ENCODE results near the gene BCKDHB. TPM values are rescaled to one million over a fixed set of nuclear protein-coding genes. Genes with fewer than 3 reads are reported as not detected.

Gene BCKDHB
- total RNA-seq, 1 donor from 2014 or later, result 37.2 TPM

DNA sequence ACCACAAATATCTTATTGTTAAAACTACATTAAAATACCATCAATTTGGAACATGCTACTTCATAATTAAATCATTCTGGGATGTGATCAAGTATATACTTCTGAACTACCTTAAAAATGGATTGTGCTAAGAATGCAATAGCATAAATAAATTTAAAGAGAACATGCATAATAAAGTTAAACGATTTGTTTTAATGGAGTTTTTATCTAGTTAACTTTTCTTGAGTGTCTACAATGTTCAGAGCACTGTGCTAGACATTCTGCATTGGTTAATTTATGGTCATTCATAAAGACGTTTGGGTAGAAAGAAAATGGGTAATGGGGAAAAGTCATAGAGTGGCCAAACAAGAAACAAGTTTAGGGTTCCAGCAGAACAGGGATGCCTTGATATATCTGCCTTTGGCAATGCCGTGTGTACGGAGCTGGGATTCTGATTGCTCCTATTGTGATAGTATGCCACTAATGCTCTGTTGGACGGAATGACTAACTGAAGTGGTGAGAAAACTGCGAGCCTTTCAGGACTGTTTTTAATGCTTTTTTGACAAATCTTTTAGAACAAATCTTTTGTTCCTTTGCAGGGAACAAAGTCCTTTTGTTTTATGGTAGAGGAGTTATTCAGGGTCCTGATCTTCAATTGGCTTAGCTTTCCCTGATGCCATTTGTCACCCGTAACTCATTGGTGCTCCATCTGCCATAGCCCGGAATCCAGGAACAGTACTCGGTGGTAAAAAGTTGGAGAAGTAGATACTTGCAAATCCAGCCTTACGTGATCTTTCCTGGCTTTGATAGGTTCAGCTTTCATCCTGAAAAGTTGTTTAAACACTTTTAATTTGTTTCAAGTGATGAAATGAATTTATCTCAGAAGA is 162.6 kb downstream of the BCKDHB start:
- Histone ChIP-seq H3K4me1 (no peaks in the 10 kb centered on the region), H3K36me3 (no peaks in the 10 kb centered on the region), H3K27me3 (ENCODE audit: low read depth) (no peaks in the 10 kb centered on the region), H3K9me3 (replicated peaks) (no peaks in the 10 kb centered on the region), H3K27ac (replicated peaks) (no peak overlapping the region), H3K4me3 (no peak overlapping the region)
- no peak for DNase-seq
- TF ChIP-seq, protein P1, sequence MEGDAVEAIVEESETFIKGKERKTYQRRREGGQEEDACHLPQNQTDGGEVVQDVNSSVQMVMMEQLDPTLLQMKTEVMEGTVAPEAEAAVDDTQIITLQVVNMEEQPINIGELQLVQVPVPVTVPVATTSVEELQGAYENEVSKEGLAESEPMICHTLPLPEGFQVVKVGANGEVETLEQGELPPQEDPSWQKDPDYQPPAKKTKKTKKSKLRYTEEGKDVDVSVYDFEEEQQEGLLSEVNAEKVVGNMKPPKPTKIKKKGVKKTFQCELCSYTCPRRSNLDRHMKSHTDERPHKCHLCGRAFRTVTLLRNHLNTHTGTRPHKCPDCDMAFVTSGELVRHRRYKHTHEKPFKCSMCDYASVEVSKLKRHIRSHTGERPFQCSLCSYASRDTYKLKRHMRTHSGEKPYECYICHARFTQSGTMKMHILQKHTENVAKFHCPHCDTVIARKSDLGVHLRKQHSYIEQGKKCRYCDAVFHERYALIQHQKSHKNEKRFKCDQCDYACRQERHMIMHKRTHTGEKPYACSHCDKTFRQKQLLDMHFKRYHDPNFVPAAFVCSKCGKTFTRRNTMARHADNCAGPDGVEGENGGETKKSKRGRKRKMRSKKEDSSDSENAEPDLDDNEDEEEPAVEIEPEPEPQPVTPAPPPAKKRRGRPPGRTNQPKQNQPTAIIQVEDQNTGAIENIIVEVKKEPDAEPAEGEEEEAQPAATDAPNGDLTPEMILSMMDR (IDR thresholded peaks at IDR 0.05; ENCODE audit: borderline replicate concordance), result no peak
- intact Hi-C loops (cut with micrococcal nuclease), result no loop called here

- intact Hi-C loops (cut with micrococcal nuclease), result no loop called here
- Histone ChIP-seq H3K4me3 (no peak overlapping the region), H3K27me3 (ENCODE audit: low read depth) (no peaks in the 10 kb centered on the region), H3K9me3 (replicated peaks) (no peaks in the 10 kb centered on the region), H3K36me3 (no peaks in the 10 kb centered on the region), H3K27ac (replicated peaks) (no peak overlapping the region), H3K4me1 (no peaks in the 10 kb centered on the region)
- TF ChIP-seq, protein P1 (IDR thresholded peaks at IDR 0.05; ENCODE audit: borderline replicate concordance), result no peak
- no peak for DNase-seq
Observed at GRCh38 chr6:80271074-80271473, 164.6 kb downstream of the BCKDHB start.

GRCh38 chr6:80272988-80273387 is 166.5 kb downstream of the BCKDHB start:
- H3K4me3 ChIP-seq, result no peak overlapping the region
- intact Hi-C loops (cut with micrococcal nuclease), result no loop called here
- H3K9me3 ChIP-seq (replicated peaks), result no peaks in the 10 kb centered on the region
- no peak for DNase-seq
- H3K27me3 ChIP-seq (ENCODE audit: low read depth), result no peaks in the 10 kb centered on the region
- H3K36me3 ChIP-seq, result no peaks in the 10 kb centered on the region
- no peak overlapping the region for H3K27ac ChIP-seq (replicated peaks)
- TF ChIP-seq, protein P1 (IDR thresholded peaks at IDR 0.05; ENCODE audit: borderline replicate concordance), result no peak
- no peaks in the 10 kb centered on the region for H3K4me1 ChIP-seq

- no peaks in the 10 kb centered on the region for H3K9me3 ChIP-seq (replicated peaks)
- H3K27ac ChIP-seq (replicated peaks), result no peak overlapping the region
- no peaks in the 10 kb centered on the region for H3K27me3 ChIP-seq (ENCODE audit: low read depth)
- DNase-seq, result no peak
- H3K4me3 ChIP-seq, result no peak overlapping the region
- intact Hi-C loops (cut with micrococcal nuclease), result no loop called here
- TF ChIP-seq, protein P1 (IDR thresholded peaks at IDR 0.05; ENCODE audit: borderline replicate concordance), result no peak
- no peaks in the 10 kb centered on the region for H3K4me1 ChIP-seq
- H3K36me3 ChIP-seq, result no peaks in the 10 kb centered on the region
Observed at GRCh38 chr6:80276861-80277260, 170.4 kb downstream of the BCKDHB start.

DNA sequence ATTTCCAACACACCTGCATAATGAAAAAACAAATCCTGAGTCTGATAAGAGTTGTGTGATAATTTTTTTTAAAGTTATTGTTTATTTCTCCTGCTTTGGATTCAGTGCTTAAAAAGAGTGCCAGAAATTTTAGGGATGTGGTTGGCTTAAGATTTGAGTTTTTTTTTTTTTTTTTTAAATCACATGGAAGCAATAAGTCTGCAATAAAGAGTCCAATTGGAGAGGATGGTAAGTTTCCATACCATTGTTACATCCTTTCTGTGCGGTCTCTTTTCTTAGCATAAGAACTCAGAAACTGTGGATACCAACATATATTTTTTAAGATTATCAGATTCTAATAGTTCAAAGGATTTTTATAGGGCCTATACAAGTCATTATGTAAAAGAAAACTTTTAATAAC is 171.0 kb downstream of the BCKDHB start:
- intact Hi-C loops (cut with micrococcal nuclease), result no loop called here
- TF ChIP-seq, protein P1 (IDR thresholded peaks at IDR 0.05; ENCODE audit: borderline replicate concordance), result no peak
- no peak for DNase-seq

More for the DNA sequence above, 171.0 kb downstream of the BCKDHB start:
- Histone ChIP-seq H3K27ac (replicated peaks) (no peak overlapping the region), H3K4me1 (no peaks in the 10 kb centered on the region), H3K4me3 (no peak overlapping the region), H3K9me3 (replicated peaks) (no peaks in the 10 kb centered on the region), H3K36me3 (no peaks in the 10 kb centered on the region), H3K27me3 (ENCODE audit: low read depth) (no peaks in the 10 kb centered on the region)
